ENCODE results near the gene OPA1.

DNA sequence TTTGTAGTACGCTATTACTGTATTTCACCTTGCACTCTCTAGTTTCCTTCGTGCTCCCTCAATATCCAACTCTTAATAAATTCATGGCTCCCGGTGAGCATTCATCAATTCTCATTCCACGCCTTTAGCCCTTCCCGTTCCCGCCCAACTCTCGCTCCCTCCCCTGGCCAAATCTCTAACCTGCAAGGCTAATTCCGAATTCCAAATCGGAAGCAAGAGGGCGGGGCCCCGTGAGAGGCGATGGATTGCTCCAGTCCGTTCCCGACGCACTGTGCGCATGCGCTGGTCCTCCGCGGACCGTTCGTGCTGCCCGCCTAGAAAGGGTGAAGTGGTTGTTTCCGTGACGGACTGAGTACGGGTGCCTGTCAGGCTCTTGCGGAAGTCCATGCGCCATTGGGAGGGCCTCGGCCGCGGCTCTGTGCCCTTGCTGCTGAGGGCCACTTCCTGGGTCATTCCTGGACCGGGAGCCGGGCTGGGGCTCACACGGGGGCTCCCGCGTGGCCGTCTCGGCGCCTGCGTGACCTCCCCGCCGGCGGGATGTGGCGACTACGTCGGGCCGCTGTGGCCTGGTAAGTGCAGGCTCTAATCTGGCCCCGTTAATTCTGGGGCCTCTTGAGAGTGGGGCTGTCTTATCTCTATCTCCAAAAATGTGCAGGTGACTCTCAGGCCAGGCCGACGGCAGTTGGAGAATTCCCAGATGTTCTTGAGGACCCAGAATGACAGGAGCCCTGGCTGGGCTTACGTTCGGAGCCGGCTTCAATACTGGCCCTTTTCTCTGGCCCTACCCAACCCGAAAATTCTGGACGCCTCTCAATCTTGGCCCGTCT, at the start of gene OPA1:
- TF ChIP-seq, protein P1, sequence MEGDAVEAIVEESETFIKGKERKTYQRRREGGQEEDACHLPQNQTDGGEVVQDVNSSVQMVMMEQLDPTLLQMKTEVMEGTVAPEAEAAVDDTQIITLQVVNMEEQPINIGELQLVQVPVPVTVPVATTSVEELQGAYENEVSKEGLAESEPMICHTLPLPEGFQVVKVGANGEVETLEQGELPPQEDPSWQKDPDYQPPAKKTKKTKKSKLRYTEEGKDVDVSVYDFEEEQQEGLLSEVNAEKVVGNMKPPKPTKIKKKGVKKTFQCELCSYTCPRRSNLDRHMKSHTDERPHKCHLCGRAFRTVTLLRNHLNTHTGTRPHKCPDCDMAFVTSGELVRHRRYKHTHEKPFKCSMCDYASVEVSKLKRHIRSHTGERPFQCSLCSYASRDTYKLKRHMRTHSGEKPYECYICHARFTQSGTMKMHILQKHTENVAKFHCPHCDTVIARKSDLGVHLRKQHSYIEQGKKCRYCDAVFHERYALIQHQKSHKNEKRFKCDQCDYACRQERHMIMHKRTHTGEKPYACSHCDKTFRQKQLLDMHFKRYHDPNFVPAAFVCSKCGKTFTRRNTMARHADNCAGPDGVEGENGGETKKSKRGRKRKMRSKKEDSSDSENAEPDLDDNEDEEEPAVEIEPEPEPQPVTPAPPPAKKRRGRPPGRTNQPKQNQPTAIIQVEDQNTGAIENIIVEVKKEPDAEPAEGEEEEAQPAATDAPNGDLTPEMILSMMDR (conservative IDR thresholded peaks at IDR 0.05; ENCODE audit: low read length): no peak
- no peak for TF ChIP-seq EZH2phosphoT487 (IDR thresholded peaks at IDR 0.05; ENCODE audit: borderline replicate concordance, low read depth, low read length)
